ENCODE measurements around the gene SCYGR5.

The SCYGR5 gene

GRCh38 chr2:227674485-227674884 lies 7.9 kb downstream of the SCYGR5 start:
- no peak for DNase-seq

- no peak for DNase-seq
Observed at GRCh38 chr2:227677928-227678327, 11.3 kb downstream of the SCYGR5 start.

GRCh38 chr2:227684258-227684657 lies 17.7 kb downstream of the SCYGR5 start:
- DNase-seq: no peak

GRCh38 chr2:227687189-227687588 lies 20.6 kb downstream of the SCYGR5 start:
- no peak for DNase-seq

GRCh38 chr2:227696990-227697679 lies 30.5 kb downstream of the SCYGR5 start:
- DNase-seq: no peak

- no peak for DNase-seq
Observed at GRCh38 chr2:227701556-227701955, 35.0 kb downstream of the SCYGR5 start.

- no peak for DNase-seq
Observed at GRCh38 chr2:227703280-227703732, 36.7 kb downstream of the SCYGR5 start.

GRCh38 chr2:227703961-227704360 lies 37.4 kb downstream of the SCYGR5 start:
- no peak for DNase-seq

GRCh38 chr2:227706859-227707258 lies 40.3 kb downstream of the SCYGR5 start:
- no peak for DNase-seq

GRCh38 chr2:227707390-227707789 lies 40.8 kb downstream of the SCYGR5 start:
- DNase-seq: no peak

- DNase-seq: no peak
Observed at GRCh38 chr2:227710986-227711385, 44.4 kb downstream of the SCYGR5 start.

- no peak for DNase-seq
Observed at GRCh38 chr2:227713291-227713690, 46.7 kb downstream of the SCYGR5 start.

GRCh38 chr2:227716501-227716900 lies 49.9 kb downstream of the SCYGR5 start:
- DNase-seq: no peak
